Stimulated activated CD4-positive, alpha-beta T cell treated with anti-CD3 and anti-CD28 coated beads, Interleukin-12 subunit alpha, Interleukin-12 subunit beta, amount 100 ng/mL, for 24 hours (primary cell): ENCODE data around the gene FLT3.
"Not testable (repeated sequence)": the region's sequence is repeated elsewhere in the genome, so short reads cannot be mapped to it uniquely, and the experiment has no call there.

ENCODE experiments used
- DNase-seq, 2 experiments: peaks; one replicate each; pipeline ENCODE4 v3.0.0-alpha.2; 2020; ENCODE audit warnings: low read depth in 2 of 2

The FLT3 gene

DNA sequence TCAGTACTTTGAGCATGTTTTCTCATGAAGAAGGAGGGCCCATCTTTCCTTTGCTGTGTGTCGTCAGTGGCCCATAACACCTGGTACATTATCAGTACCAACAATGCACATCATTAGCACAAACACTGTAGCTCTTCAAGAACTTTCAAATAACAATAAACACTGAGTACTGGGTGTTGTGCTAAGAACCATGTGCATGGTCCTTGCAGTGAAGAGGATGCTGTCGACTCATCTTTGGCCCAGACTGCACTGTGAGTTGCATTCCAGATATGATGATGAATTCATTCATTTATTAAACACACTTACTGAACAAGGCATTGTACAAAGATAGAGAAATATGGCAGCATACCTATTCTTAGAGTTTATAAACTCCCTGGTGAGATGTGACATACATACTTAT, 55.8 kb downstream of the FLT3 start:
- no peak for DNase-seq

DNA sequence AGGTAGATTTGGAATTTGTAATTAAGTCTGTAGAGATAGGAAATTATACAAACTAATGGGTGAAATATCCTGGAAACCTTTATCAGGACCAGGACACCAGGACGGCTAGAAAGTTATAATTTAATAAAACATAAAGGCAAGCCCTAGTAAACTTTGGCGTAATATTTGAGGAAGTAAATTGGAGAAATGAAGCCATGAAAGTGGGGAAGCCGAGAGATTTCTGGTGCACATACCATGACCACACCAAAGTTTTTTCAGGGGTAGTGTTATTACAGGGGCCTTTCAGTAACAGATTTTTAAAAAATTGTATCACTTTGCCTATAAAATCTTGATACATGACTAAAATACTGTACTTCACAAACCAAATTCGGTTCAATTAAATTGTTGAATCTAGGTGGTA, 57.2 kb downstream of the FLT3 start:
- no peak for DNase-seq

DNA sequence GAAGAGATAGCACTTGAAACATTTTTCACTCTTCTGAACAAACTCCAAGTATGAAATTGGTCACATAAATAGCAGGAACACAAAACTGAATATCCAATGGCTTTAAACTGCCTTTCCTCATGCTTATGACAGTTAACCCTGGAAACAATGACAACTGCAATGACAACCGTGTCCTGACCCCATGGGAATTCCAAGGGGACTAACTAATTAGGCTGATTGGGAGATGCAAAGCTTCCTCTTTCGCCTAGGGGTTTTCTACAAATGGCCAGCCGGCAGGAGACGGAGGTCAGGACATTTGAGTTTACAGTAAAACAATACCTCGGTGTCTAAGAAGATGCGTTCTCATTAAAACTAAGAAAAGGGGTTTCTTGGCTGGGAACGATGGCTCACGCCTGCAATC, 58.9 kb downstream of the FLT3 start:
- DNase-seq, result no peak

DNA sequence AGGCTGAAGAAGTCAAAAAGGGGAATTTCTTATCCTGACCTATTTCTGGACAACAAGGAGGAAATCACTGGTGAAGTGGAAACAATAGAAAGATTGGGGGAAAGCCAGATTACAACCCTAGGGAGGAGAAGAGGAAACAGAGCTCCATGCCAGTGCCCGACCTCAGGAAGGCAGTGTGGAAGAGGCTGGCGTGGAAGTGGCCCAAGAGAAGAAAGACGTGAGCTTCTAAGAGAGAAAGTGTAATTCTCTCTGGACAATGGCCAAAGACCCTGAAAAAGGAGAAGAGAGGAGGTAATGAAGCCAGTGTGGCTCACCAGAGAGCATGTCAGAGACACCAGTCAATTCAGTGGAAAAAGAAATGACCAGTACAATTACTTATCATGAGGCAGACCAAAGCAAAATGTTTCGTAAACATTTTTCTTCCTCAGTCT, 59.3 kb downstream of the FLT3 start:
- DNase-seq, result no peak

DNA sequence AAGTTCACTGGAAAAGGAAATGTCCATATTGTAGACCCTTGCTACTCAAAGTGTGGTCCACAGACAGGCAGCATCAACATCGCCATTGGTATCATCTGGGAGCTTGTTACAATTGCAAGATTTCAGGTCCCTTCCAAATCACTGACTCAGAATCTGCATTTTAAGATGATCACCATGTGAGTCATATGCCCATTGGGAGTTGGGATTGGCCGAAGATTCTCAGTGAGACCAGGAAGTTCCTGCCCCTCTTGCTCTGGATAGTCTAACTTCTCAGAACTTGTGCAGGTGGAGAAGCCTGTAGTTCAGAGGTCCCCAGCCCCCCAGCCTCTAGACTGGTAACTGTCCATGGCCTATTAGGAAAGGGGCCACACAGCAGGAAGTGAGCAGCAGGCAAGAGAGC, 63.0 kb downstream of the FLT3 start:
- DNase-seq, result no peak

DNA sequence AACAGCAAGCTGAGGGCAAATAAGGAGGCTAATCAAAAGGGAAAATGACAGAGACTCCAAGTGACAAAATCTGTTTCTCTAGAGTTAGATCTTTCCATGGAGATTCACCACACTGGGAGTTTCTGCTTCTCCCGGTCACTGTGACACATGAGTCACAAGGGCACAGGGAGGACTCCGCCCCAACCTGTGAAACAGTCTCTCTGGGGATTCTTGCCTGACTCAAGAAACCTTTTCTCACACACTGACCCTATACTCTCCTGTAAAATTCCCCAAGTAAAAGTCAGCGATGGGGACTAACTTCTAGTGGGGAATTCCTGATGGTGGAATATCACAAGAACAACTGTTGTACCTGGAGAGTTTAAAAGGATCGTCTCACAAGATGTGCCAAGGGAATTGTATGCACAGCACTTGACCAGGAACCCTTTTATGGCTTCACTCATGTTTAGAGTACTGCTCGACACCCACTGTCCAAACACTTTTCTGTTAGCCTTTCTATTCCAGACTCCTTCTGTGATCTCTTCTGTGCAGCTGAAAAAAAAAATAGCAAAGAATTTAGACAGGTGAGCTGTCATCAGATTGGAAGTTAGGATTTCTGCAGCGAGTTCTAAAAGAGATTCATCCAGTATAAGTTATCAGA, 65.1 kb downstream of the FLT3 start:
- DNase-seq, result no peak

DNA sequence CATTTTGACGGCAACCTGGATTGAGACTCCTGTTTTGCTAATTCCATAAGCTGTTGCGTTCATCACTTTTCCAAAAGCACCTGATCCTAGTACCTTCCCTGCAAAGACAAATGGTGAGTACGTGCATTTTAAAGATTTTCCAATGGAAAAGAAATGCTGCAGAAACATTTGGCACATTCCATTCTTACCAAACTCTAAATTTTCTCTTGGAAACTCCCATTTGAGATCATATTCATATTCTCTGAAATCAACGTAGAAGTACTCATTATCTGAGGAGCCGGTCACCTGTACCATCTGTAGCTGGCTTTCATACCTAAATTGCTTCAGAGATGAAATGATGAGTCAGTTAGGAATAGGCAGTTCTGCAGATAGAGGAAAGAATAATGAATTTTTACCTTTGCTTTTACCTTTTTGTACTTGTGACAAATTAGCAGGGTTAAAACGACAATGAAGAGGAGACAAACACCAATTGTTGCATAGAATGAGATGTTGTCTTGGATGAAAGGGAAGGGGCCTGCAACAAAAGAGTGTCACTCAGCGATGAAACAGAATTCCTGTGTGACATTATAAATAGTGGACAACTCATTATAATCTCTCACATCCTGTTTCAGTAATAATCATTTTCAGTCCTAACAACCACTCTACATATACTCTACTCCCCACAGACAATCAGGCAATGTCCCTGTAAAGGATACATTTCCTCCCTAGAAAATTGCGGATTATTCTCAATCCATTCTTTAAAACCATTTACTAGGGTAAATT, 66.3 kb downstream of the FLT3 start:
- no peak for DNase-seq

DNA sequence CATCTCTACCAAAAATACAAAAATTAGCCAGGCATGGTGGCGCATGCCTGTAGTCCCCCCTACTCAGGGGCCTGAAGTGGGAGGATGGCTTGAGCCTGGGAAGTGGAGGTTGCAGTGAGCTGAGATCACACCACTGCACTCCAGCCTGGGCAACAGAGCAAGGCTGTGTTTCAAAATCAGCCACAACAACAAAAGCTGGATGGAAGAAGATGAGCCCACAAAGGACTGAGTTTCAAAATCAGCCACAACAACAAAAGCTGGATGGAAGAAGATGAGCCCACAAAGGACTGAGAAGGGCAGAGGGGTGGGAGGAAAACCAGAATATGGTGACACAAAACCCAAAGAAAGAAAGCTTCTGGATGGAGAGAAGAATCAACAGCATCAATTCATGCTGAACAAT, 67.9 kb downstream of the FLT3 start:
- not testable (repeated sequence) for DNase-seq

DNA sequence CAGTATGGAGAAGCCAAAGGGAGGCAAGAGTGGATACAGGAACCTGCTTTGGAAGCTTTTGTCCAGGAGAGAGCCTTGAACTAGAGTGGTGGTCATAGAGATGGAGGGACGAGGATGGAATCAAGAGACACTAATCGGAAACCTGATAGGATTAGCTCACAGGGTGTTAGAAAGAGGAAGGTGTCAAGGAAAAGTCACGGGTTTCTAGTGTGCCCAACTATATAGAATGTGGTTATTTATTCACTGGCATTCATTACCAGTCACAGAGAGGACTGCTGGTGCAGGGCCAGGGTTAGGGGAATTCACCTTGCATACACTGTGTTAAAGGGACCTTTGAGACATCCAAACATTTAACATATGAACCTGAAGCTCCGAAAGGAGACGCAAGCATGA, 68.5 kb downstream of the FLT3 start:
- no peak for DNase-seq

DNA sequence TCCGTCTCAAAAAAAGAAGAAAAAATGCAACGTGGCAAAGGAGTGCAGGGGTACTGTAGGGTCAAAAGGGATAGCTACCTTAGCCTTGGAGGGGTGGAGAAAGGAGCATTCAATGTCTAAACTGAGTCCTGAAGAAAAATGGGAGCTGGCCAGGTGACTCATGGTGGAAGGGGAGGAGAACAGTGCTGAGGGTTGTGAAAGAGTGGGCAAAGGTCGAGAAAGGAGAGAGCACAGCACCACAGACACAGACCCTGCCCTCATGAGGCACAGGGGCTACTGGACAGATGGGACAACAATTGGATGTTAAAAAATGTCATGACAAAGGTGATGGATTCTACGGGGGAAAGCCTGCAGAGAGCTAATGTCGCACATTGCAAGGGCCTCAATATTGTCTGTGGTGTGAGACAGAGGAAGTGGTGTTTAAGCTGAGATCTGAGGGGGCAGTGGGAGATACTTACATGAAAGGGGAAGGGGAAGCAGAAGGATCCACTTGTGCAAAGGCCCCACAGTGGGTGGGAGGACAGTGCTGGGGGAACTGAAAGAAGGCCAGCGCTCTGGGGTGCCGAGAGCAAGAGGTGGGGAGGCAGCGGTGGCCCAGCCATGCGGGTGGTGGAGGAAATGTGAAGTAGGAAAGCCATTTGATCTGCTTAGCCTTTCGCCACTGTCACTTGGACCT, 69.0 kb downstream of the FLT3 start:
- DNase-seq, result no peak

DNA sequence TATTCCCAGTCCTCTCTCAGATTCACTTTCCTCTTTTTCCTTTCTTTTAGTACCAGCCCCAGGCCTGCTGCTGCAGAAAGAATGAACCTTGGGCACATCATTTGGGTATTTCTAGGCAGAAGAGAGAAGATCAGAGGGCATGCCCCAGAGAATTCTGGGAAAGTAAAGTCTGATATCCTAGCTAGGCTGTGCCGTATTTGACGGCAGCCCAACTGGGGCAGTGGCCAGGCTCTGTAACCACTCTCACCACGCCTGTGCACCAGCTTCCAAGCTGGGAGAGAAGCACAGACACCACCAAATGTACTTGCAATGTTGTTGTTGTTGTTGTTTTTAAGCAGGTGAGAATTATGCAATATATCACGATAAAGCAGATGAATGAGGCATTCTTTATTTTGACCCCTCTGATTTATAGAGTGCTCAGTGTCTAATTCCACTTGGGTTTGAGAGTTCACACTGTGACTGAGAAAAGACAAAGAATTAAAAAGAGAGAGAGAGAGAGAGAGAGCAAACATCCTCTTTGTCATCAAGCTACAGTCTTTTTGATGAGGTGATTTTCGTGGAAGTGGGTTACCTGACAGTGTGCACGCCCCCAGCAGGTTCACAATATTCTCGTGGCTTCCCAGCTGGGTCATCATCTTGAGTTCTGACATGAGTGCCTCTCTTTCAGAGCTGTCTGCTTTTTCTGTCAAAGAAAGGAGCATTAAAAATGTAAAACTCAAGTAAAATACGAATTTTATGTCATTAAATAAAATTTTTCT, 72.6 kb downstream of the FLT3 start:
- no peak for DNase-seq

DNA sequence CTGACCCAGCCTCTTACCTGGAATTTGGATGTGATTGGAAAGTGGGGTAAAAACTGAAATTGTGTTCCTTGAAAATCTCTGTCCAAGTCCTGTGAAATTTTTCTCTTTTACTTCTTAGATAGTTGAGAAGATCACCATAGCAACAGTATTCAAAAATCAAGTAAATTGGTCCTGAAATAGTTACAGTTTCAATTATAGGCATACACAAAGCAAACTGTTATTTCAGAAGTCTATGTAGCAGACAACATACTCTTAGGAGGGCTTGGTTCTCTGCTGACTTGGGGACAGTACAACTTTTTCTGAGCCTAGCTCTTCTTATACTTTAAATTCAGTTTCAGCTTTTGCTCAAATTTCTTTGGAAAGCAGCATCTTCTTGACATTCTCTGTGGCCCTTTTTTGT, 73.3 kb downstream of the FLT3 start:
- DNase-seq, result no peak

DNA sequence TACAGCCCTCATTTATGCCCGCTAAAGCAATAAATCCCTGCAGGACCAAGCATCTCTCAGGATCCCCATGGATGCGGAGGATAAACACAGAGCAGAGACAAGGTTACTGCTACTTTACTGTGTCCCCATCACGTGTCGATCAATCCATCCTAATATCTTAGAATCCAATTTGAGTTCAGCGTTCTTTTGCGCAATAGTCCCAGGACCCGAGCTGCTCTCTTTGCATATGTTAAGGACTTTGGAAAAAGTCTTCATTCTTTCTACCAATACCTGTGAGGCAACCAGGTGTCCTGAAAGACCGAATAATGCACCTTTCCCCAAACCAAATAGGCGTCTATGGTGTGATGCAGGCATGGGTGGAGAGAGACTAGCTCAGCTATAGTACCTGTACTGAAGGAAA, 73.9 kb downstream of the FLT3 start:
- no peak for DNase-seq

DNA sequence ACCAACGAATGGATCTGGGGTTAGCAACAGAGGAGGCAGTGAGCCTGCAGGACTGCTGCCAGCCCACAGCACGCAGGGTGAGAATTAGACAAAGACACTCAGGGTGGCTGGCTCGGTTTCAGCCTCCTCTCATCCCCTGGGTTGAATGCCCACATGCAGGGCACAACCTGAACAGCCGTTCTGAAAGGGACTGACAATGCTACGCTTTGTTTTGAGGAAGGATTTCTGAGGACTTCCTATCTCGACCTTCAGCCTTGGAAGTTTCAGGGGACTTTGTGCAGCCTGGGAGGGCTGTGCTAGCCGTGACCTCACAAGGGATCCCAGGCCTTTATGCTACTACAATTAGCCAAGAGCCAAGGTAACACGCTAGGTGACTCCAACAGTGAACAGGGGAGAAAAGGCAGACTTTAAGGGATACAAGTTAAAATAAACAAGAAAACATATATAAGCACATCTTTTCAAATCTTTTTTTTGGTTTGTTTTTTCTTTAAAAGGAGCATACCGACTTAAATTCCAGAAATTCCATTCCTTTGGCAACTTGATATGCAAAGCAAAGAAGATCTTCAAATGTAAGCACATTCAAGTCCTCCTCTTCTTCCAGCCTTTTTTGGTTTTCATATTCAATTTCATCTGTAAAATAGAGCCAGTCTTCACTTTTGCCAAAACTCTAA, 77.4 kb downstream of the FLT3 start:
- DNase-seq, result no peak

DNA sequence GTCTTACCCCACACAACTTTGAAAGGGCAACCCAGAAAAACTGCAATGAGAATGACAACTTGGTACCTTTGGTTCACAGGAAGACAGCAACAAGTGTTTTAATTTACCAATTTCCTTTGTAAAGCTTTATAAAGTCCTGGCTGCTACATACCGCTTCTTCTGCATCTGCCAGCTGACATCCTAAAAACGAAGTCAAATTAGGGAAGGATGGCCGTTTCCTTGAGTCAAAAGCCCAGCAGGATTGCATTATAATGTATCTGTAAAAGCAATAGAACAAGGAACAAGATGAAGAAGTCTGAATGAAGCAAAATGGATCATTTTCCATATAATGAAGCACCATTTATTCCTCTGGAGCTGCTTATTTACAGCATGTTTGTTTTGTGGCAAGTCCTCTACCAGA, 86.1 kb downstream of the FLT3 start:
- no peak for DNase-seq

DNA sequence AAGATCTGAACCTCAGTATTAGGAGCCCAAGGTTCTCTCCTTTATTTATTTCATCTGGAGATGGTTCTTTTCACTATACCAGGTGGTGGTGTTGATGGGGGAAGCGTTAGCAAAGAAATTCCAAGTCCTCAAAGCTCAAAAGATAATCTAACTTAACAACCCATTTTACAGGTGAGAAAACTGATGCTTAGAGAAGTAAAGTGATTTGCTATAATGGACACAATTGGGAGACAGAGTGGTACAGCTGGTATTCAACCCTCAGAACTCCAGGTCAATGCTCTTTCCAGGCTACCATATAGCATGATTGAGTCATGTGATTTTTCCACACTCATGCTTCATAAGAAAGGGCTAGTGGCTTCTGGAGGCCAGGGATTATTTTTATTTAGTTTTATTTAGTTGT, 86.9 kb downstream of the FLT3 start:
- DNase-seq, result no peak

DNA sequence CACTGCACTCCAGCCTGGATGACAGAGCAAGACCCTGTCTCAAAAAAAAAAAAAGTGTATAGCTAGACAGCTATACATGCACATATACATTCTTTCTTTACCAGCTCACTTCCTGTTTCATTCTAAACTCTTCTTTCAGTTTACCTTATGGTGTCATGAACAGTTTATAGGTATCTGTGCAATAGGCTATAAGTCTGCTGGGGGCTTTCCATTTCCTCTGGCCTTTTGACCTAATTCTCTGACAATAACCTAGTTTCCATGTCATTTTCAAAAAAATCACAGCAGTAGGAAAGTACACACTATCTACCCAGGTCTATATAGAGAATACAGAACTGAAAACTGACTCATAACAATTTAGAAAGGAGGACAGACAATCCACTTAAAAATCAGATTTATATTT, 87.5 kb downstream of the FLT3 start:
- DNase-seq, result no peak

DNA sequence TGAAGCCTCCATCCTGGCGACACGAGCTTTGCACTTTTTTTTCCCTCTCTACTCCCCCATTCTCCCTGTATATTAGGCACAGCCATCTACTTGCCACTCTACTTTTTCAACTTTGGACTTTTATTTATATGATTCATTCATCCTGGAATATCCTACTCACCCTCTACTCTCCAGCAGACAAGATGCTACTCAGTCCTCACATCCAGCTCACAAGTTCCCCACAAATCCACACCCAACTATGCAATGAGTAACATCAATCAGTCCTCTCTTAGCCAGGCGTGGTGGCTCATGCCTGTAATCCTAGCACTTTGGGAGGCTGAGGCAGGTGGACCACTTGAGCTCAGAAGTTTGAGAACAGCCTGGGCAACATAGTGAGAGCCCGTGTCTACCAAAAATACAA, 88.0 kb downstream of the FLT3 start:
- no peak for DNase-seq

DNA sequence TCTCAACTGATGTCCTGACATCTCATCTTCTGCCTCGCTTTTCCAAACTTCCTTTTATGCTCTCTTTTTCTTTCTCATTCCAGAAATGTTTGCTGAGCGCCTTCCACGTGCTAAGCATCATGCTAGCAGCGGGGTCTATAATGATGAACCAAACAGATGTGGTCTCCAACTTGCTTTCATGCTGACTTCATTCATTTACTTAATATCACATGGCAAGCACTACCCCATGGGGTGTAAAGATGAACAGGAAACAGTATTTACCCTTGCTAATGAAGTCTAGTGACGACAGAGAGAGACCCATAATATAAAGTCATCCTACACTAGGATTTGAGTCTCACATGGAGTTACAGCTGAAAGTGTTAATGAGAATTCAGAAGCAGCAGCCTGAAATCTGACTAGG, 90.3 kb downstream of the FLT3 start:
- DNase-seq, result no peak

DNA sequence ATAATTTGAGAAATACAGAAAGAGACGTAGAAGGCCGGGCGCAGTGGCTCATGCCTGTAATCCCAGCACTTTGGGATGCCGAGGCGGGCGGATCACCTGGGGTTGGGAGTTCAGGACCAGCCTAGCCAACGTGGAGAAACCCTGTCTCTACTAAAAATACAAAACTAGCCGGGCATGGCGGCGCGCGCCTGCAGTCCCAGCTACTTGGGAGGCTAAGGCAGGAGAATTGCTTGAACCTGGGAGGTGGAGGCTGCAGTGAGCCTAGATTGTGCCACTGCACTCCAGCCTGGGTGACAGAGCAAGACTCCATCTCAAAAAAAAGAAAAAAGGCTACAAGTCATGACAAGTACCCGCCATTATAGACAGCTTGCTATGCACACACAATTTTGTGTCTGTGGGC, 95.4 kb downstream of the FLT3 start:
- DNase-seq, result not testable (repeated sequence)

DNA sequence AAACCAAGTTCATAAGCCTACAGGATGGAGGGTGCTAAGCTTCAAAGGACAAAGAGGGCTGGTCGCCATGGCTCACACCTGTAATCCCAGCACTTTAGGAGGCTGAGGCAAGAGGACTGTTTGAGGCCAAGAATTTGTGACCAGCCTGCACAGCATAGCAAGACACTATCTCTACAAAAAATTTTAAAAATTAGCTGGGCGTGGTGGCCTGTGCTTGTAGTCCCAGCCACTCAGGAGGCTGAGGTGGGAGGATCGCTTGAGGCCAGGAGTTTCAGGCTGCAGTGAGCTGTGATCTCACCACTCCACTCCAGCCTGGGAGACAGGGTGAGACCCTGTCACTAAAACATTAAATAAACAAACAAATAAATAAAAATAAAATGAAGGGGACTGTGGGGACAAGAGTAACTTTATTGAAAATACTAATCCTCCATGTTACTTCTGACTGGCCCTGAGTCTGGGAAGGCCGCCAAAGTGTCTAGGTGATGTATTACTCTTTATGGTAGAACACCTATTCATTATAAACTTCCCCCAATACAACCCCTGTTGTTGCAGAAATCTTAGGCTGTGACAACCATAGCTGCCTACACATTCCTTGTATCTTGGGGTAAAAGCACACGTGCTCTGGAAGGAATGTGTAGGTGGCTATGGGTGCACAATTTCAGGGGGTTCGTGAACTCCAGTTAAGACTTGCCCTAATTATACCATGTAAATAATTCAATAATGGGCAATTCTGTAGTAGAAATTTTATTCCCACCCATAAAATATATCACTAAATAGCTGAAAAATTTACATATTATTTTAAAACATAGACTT, 97.3 kb downstream of the FLT3 start:
- no peak for DNase-seq
